GM18508 (cell line): Measurements from ENCODE around the gene PPP1R16B.

Experiments
- ATAC-seq: cut with Tn5 transposase; IDR thresholded peaks from one replicate; pipeline ENCODE4 v1.9.1; 2021; ENCODE audit warnings: moderate number of reproducible peaks; ENCODE audit not compliant: insufficient read depth, unreplicated experiment

PPP1R16B gene

GRCh38 chr20:38805502-38805957, at the start of gene PPP1R16B:
Gene PPP1R16B (plus strand): TSS chr20:38805697. CDS start chr20:38835926, 30,229 bp downstream.
- ATAC-seq = no peak

GRCh38 chr20:38757145-38757775, 48.2 kb upstream of the PPP1R16B start:
- ATAC-seq = no peak

GRCh38 chr20:38759106-38759505, 46.4 kb upstream of the PPP1R16B start:
- ATAC-seq = no peak

GRCh38 chr20:38760978-38761377, 44.5 kb upstream of the PPP1R16B start:
- no peak for ATAC-seq

GRCh38 chr20:38762174-38762573, 43.3 kb upstream of the PPP1R16B start:
- no peak for ATAC-seq

- no peak for ATAC-seq
These were observed 41.9 kb upstream of the PPP1R16B start for GRCh38 chr20:38763616-38764015.

GRCh38 chr20:38764567-38765318, 40.8 kb upstream of the PPP1R16B start:
- ATAC-seq = no peak

GRCh38 chr20:38766071-38766470, 39.4 kb upstream of the PPP1R16B start:
- ATAC-seq = no peak

GRCh38 chr20:38769376-38770295, 35.9 kb upstream of the PPP1R16B start:
- no peak for ATAC-seq

- ATAC-seq = no peak
These were observed 35.0 kb upstream of the PPP1R16B start for GRCh38 chr20:38770546-38770945.

- no peak for ATAC-seq
These were observed 34.5 kb upstream of the PPP1R16B start for GRCh38 chr20:38770970-38771369.

- no peak for ATAC-seq
These were observed 33.9 kb upstream of the PPP1R16B start for GRCh38 chr20:38771621-38772020.

GRCh38 chr20:38774167-38774566, 31.3 kb upstream of the PPP1R16B start:
- no peak for ATAC-seq

- ATAC-seq = no peak
These were observed 29.1 kb upstream of the PPP1R16B start for GRCh38 chr20:38776363-38776762.

- no peak for ATAC-seq
These were observed 26.0 kb upstream of the PPP1R16B start for GRCh38 chr20:38779247-38780097.

GRCh38 chr20:38782275-38782674, 23.2 kb upstream of the PPP1R16B start:
- ATAC-seq = no peak

- no peak for ATAC-seq
These were observed 17.6 kb upstream of the PPP1R16B start for GRCh38 chr20:38787870-38788269.

- no peak for ATAC-seq
These were observed 15.8 kb upstream of the PPP1R16B start for GRCh38 chr20:38789503-38790199.
